Neural progenitor cell (in vitro differentiated cells): ENCODE results near the gene NAA15. TPM values are rescaled to one million over a fixed set of nuclear protein-coding genes. Genes with fewer than 3 reads are reported as not detected.

Source experiments
- DNase-seq: peaks from one replicate; pipeline ENCODE4 v3.0.0-alpha.2; 2016; ENCODE audit warnings: low spot score
- H2AFZ ChIP-seq: fragments of 200-600 bp; sonication (generic); replicated peaks from 2 replicates; pipeline ENCODE4 v1.6.1; 2016; ENCODE audit warnings: antibody characterized with exemption
- H3F3A ChIP-seq: fragments of 200-600 bp; sonication (generic); 2 replicates; pipeline ENCODE4 v1.6.1; 2016; ENCODE audit warnings: antibody characterized with exemption, low read depth
- H3K27ac ChIP-seq: fragments of 200-600 bp; sonication (generic); 2 replicates; pipeline ENCODE4 v1.5.1; 2016; ENCODE audit warnings: mild to moderate bottlenecking
- H3K27me3 ChIP-seq: fragments of 200-600 bp; sonication (generic); 2 replicates; pipeline ENCODE4 v1.6.1; 2016; ENCODE audit warnings: mild to moderate bottlenecking, moderate library complexity
- H3K36me3 ChIP-seq: fragments of 200-600 bp; sonication (generic); 2 replicates; pipeline ENCODE4 v1.5.1; 2016
- H3K4me1 ChIP-seq: fragments of 200-600 bp; sonication (generic); 2 replicates; pipeline ENCODE4 v1.6.1; 2016; ENCODE audit warnings: mixed run types
- H3K4me2 ChIP-seq: fragments of 200-600 bp; sonication (generic); 2 replicates; pipeline ENCODE4 v1.6.1; 2016
- H3K4me3 ChIP-seq: fragments of 200-600 bp; sonication (generic); 2 replicates; pipeline ENCODE4 v1.5.1; 2016
- H3K79me2 ChIP-seq: fragments of 200-600 bp; sonication (generic); 2 replicates; pipeline ENCODE4 v1.6.1; 2016; ENCODE audit warnings: low read depth
- H3K9ac ChIP-seq: fragments of 200-600 bp; sonication (generic); 2 replicates; pipeline ENCODE4 v1.6.1; 2016
- H3K9me3 ChIP-seq: fragments of 200-600 bp; sonication (generic); 2 replicates; pipeline ENCODE4 v1.5.1; 2016; ENCODE audit warnings: low read depth
- H4K20me1 ChIP-seq: fragments of 200-600 bp; sonication (generic); 2 replicates; pipeline ENCODE4 v1.6.1; 2016; ENCODE audit warnings: low read depth
- H3K27ac Mint-ChIP-seq: 3 replicates; pipeline ENCODE4 v1.8.0; 2021; ENCODE audit warnings: mixed read lengths
- H3K27me3 Mint-ChIP-seq: 2 replicates; pipeline ENCODE4 v1.8.0; 2022; ENCODE audit warnings: low read depth, mild to moderate bottlenecking, inconsistent platforms, moderate library complexity, mixed read lengths; ENCODE audit not compliant: insufficient read depth
- H3K36me3 Mint-ChIP-seq: 3 replicates; pipeline ENCODE4 v1.8.0; 2021; ENCODE audit warnings: mixed read lengths
- H3K4me1 Mint-ChIP-seq: 3 replicates; pipeline ENCODE4 v1.8.0; 2021; ENCODE audit warnings: mixed read lengths
- H3K4me3 Mint-ChIP-seq: 3 replicates; pipeline ENCODE4 v1.8.0; 2021; ENCODE audit warnings: mild to moderate bottlenecking, moderate library complexity, mixed read lengths
- H3K9me3 Mint-ChIP-seq: 3 replicates; pipeline ENCODE4 v1.8.0; 2020; ENCODE audit warnings: mixed read lengths
- EZH2 ChIP-seq: fragments of 200-600 bp; sonication (generic); IDR thresholded peaks from 2 replicates; pipeline ENCODE4 v1.6.1; 2017; ENCODE audit warnings: antibody characterized with exemption, mild to moderate bottlenecking, moderate library complexity
- EZH2phosphoT487 ChIP-seq: fragments of 200-600 bp; sonication (generic); IDR thresholded peaks from 2 replicates; pipeline ENCODE4 v1.6.1; 2017; ENCODE audit warnings: antibody characterized with exemption
- total RNA-seq: library from RNA; depleted of rRNA; stranded (reverse); fragments of >200 nt; gene quantifications from 2 replicates; pipeline ENCODE4 v1.2.3, GENCODE V29; 2015; ENCODE audit warnings: low replicate concordance
- TF ChIP-seq, protein P1 (sequence below): fragments of 200-600 bp; sonication (generic); IDR thresholded peaks from 2 replicates; pipeline ENCODE4 v1.5.1; 2017; ENCODE audit warnings: antibody characterized with exemption, mild to moderate bottlenecking

The NAA15 gene
- total RNA-seq, 1 donor from 2014 or later: 69.0 TPM

DNA sequence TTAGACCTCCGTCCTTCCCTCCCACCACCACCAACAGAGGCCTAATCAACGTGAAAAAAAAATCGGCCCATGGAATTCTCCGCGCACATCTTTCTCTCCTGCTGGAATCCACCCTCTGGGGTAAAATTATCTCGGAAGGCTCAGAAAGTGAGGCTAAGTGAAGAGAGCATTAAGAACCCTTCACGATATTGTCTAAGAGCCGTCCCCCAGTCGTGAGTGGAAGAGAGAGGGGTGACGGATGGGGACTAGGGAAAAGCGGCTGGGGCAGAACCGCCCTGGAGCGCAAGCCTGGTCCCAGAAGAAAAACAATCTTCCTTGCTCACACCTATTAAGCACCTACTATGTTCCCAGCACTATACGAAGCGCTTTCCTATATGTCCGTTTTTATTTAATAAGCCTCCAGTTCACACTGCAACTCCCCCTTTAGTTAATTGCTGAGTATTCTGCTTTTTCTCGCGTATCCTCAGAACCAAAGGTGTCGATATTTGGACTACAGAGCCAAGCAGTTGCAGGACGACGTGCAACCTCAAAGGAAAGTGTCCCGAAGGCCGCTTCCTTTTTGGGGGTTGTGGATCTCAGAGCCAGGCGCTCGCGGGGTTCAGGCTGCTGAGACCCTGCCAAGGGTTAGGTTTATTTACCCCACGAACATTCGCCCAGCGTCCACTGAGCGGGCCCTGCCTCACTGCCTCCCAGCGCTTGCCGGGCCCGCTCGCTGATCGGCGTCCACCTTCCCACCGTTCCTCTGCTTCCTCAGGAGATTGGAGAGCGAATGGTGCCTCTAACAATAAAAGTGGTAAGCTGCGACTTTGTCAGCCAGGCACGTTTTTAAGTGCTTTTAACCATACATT is 22.2 kb upstream of the NAA15 start:
- peak; percentile 49 for DNase-seq
- peak overlapping the region; percentile 90 for H2AFZ ChIP-seq
- H3K36me3 ChIP-seq: no peaks in the 10 kb centered on the region
- no peaks in the 10 kb centered on the region for H3K79me2 ChIP-seq
- H3K4me3 Mint-ChIP-seq: peak overlapping the region; percentile 81
- peak overlapping the region; percentile 65 for H3K4me3 ChIP-seq
- peaks cover 52% of the 10 kb centered on the region for H3K27me3 ChIP-seq
- H3K9me3 Mint-ChIP-seq: no peaks in the 10 kb centered on the region
- no peaks in the 10 kb centered on the region for H3K4me1 ChIP-seq
- TF ChIP-seq EZH2 (peak; percentile 33), EZH2phosphoT487 (peak; percentile 19)
- TF ChIP-seq, protein P1, sequence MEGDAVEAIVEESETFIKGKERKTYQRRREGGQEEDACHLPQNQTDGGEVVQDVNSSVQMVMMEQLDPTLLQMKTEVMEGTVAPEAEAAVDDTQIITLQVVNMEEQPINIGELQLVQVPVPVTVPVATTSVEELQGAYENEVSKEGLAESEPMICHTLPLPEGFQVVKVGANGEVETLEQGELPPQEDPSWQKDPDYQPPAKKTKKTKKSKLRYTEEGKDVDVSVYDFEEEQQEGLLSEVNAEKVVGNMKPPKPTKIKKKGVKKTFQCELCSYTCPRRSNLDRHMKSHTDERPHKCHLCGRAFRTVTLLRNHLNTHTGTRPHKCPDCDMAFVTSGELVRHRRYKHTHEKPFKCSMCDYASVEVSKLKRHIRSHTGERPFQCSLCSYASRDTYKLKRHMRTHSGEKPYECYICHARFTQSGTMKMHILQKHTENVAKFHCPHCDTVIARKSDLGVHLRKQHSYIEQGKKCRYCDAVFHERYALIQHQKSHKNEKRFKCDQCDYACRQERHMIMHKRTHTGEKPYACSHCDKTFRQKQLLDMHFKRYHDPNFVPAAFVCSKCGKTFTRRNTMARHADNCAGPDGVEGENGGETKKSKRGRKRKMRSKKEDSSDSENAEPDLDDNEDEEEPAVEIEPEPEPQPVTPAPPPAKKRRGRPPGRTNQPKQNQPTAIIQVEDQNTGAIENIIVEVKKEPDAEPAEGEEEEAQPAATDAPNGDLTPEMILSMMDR: no peak
- peaks cover 18% of the 10 kb centered on the region for H3F3A ChIP-seq
- peaks cover 11% of the 10 kb centered on the region for H3K4me1 Mint-ChIP-seq
- no peaks in the 10 kb centered on the region for H3K9me3 ChIP-seq
- no peaks in the 10 kb centered on the region for H4K20me1 ChIP-seq
- no peak overlapping the region for H3K9ac ChIP-seq
- H3K4me2 ChIP-seq: peak overlapping the region; percentile 92
- H3K27me3 Mint-ChIP-seq: peaks cover 35% of the 10 kb centered on the region
- no peaks in the 10 kb centered on the region for H3K36me3 Mint-ChIP-seq
- no peak overlapping the region for H3K27ac Mint-ChIP-seq
- H3K27ac ChIP-seq: no peak overlapping the region

DNA sequence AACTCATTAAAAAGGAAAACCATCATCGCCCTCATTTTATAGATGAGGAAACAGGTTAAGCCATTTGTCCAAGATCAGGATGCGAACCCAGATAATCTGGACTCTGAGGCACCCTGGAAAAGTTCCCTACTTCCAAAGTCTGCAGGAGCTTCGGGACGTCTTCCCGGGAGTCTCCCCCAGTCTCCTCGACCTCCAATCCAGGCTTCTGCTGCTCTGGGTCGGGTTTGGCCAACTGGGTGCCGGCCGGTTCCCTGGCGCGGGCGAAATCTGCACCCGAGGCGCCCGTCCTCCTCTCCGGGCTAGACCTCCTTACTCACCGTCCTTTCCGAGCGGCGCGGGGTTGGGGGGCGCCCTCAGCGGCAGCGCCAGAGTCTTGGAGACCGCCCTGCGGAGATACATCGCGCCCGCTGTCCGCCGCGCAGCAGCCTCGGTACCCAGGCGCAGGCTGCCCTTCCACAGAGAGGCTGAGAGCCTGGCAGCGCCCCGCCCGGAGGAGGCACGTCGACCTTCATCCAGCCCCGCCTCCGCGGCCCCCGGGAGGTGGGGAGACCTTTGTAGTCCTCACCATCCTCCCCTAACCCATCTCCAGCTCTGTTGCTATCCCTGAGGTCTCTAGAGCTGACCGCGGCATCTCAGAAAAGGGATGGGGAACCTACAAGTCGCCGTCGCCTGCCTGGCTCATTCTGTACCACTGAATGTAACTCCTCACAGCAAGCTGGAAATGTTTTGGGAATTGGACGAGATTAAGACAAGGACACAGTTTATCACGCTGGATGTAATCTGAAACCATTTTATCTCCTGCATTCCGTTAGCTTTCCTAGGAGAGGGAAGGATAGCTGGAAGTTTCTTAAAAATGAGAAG is 21.3 kb upstream of the NAA15 start, which contains the start of gene MGARP:
Gene MGARP (minus strand): TSS at position 466 of the 861 bp plus-strand sequence. CDS start 67 bp downstream, at position 399.
- Mint-ChIP-seq H3K27ac (no peak within 1 kb of the TSS), H3K9me3 (peaks cover 4% of the 10 kb centered on the region), H3K36me3 (peaks cover 4% of the 10 kb centered on the region), H3K27me3 (peaks cover 35% of the 10 kb centered on the region), H3K4me3 (peak within 1 kb of the TSS; percentile 81), H3K4me1 (peaks cover 11% of the 10 kb centered on the region)
- H3K4me1 ChIP-seq: no peaks in the 10 kb centered on the region
- DNase-seq: peak; percentile 85
- H2AFZ ChIP-seq: peak within 1 kb of the TSS; percentile 90
- peak within 1 kb of the TSS; percentile 65 for H3K4me3 ChIP-seq
- no peaks in the 10 kb centered on the region for H3K36me3 ChIP-seq
- peaks cover 18% of the 10 kb centered on the region for H3F3A ChIP-seq
- peaks cover 52% of the 10 kb centered on the region for H3K27me3 ChIP-seq
- H3K27ac ChIP-seq: no peak within 1 kb of the TSS
- no peaks in the 10 kb centered on the region for H4K20me1 ChIP-seq
- H3K9ac ChIP-seq: no peak within 1 kb of the TSS
- TF ChIP-seq EZH2phosphoT487 (peak; percentile 11), EZH2 (peak; percentile 56)
- TF ChIP-seq, protein P1: no peak
- H3K4me2 ChIP-seq: peak within 1 kb of the TSS; percentile 92
- H3K79me2 ChIP-seq: no peaks in the 10 kb centered on the region
- H3K9me3 ChIP-seq: no peaks in the 10 kb centered on the region

DNA sequence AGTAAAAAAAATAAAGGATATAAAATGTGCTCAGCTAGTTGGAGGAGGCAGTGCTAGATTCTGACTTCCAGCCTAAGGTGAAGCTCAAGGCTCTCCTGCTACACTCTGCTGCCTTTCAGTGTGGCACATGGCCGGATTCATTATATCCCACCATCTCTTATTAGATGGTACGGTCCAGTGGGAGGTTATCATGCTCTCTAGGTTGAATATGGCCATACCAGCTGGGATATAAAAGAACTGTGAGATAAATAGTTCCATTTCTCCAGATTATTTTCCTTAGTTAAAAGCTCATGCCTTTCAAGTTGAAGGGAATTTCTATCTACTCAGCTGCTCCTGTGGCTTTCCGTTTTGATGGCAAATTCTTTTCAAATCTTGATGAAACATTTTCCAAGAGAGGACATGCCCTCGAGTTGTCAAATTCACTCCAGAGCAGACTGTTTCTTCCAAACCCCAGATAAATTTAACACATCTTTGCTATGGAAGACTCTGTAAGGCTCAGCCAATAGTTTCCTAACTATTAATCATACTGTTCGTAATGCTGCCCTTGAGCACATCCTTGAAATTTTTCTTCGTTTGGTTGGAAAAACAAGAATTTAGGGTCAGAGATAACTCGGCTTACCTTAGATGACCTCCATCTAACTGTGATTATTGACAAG is 19.1 kb upstream of the NAA15 start:
- peaks cover 11% of the 10 kb centered on the region for H3K4me1 Mint-ChIP-seq
- Histone ChIP-seq H3K4me1 (no peaks in the 10 kb centered on the region), H2AFZ (no peak overlapping the region), H3K36me3 (no peaks in the 10 kb centered on the region), H3K27ac (no peak overlapping the region), H3K9me3 (no peaks in the 10 kb centered on the region), H3K27me3 (peaks cover 42% of the 10 kb centered on the region), H3K79me2 (no peaks in the 10 kb centered on the region), H4K20me1 (no peaks in the 10 kb centered on the region), H3K9ac (no peak overlapping the region), H3K4me3 (no peak overlapping the region), H3F3A (peaks cover 18% of the 10 kb centered on the region), H3K4me2 (no peak overlapping the region)
- H3K27me3 Mint-ChIP-seq: peaks cover 35% of the 10 kb centered on the region
- peaks cover 4% of the 10 kb centered on the region for H3K36me3 Mint-ChIP-seq
- H3K27ac Mint-ChIP-seq: no peak overlapping the region
- no peak for DNase-seq
- H3K4me3 Mint-ChIP-seq: no peak overlapping the region
- peaks cover 4% of the 10 kb centered on the region for H3K9me3 Mint-ChIP-seq
- TF ChIP-seq, protein P1: no peak
- TF ChIP-seq EZH2 (no peak), EZH2phosphoT487 (no peak)
